Caco-2 (cell line): Measurements from ENCODE around the gene FANCC. TPM values are rescaled to one million over a fixed set of nuclear protein-coding genes. Genes with fewer than 3 reads are reported as not detected.

ENCODE experiments used
- BruUV-seq: library from RNA; stranded (reverse); fragments of 400-500 nt; replicated peaks from 2 replicates; lab custom pipeline; 2021; lab: Mats Ljungman, UMichigan
- CTCF ChIA-PET: fragments of 300-600 bp; sonication (Branson Sonifier 250); formaldehyde crosslinking; loops from one replicate; lab custom pipeline; 2022; ENCODE audit warnings: antibody characterized with exemption; lab: Charles Lee
- POLR2A ChIA-PET: fragments of 300-600 bp; sonication (Branson Sonifier 250); formaldehyde crosslinking; loops from one replicate; lab custom pipeline; 2022; ENCODE audit warnings: antibody characterized with exemption; lab: Charles Lee
- DNase-seq, 2 experiments: peaks; one replicate each; pipeline versions ENCODE4 v3.0.0 to v3.0.0-alpha.2; 2020 to 2022
- H3K27me3 ChIP-seq: replicated peaks from 2 replicates; pipeline ENCODE4 v1.6.0; 2011; ENCODE audit warnings: low read length; ENCODE audit not compliant: control insufficient read depth, insufficient read depth
- H3K36me3 ChIP-seq: 2 replicates; pipeline ENCODE4 v1.5.1; 2011; ENCODE audit warnings: low read length; ENCODE audit not compliant: control insufficient read depth, insufficient read depth
- H3K4me1 ChIP-seq: fragments of 250-450 bp; sonication (Bioruptor Pico); 2 replicates; pipeline ENCODE4 v1.5.1; 2020; ENCODE audit warnings: mild to moderate bottlenecking
- H3K4me3 ChIP-seq: 2 replicates; pipeline ENCODE4 v1.5.1; 2011; ENCODE audit warnings: low read depth, mild to moderate bottlenecking, control low read depth, low read length
- H3K9me3 ChIP-seq: fragments of 250-450 bp; sonication (Bioruptor Pico); 2 replicates; pipeline ENCODE4 v1.5.1; 2020; ENCODE audit warnings: mild to moderate bottlenecking, moderate library complexity
- H3K27ac Mint-ChIP-seq: one replicate; pipeline ENCODE4 v1.8.0; 2022; ENCODE audit warnings: mixed read lengths; ENCODE audit not compliant: unreplicated experiment
- H3K27me3 Mint-ChIP-seq: one replicate; pipeline ENCODE4 v1.8.0; 2022; ENCODE audit warnings: mixed read lengths; ENCODE audit not compliant: insufficient read depth, unreplicated experiment
- H3K36me3 Mint-ChIP-seq: one replicate; pipeline ENCODE4 v1.8.0; 2022; ENCODE audit warnings: mild to moderate bottlenecking, mixed read lengths; ENCODE audit not compliant: insufficient read depth, unreplicated experiment
- H3K4me1 Mint-ChIP-seq: one replicate; pipeline ENCODE4 v1.8.0; 2022; ENCODE audit warnings: low read depth, mixed read lengths; ENCODE audit not compliant: unreplicated experiment
- H3K4me3 Mint-ChIP-seq: one replicate; pipeline ENCODE4 v1.8.0; 2022; ENCODE audit warnings: mild to moderate bottlenecking, moderate library complexity, mixed read lengths; ENCODE audit not compliant: unreplicated experiment
- H3K9me3 Mint-ChIP-seq: one replicate; pipeline ENCODE4 v1.8.0; 2022; ENCODE audit warnings: mixed read lengths; ENCODE audit not compliant: unreplicated experiment
- intact Hi-C: fragments of 100-400 bp; cut with micrococcal nuclease; formaldehyde crosslinking; loops from one replicate; pipeline ENCODE4 v1.10.0; 2022; ENCODE audit not compliant: unreplicated experiment
- total RNA-seq: library from RNA; stranded (reverse); gene quantifications from 2 replicates; pipeline ENCODE4 v1.2.3, GENCODE V29; 2022
- TF ChIP-seq, protein P1 (sequence below), 2 experiments: fragments of 200-600 bp in 1 of 2; IDR thresholded peaks; 1 replicate in 1 of 2; 2 replicates in 1 of 2; pipeline versions ENCODE4 v1.5.1 to v1.8.0; 2011 to 2022; ENCODE audit warnings: antibody characterized with exemption in 1 of 2, control low read depth in 1 of 2, inconsistent platforms in 1 of 2, low read depth in 1 of 2, low read length in 1 of 2, mild to moderate bottlenecking in 1 of 2, moderate library complexity in 1 of 2; ENCODE audit not compliant: insufficient read depth in 1 of 2, severe bottlenecking in 1 of 2, unreplicated experiment in 1 of 2

The FANCC gene
- total RNA-seq, 1 experiment from 2014 or later: 29.2 TPM

DNA sequence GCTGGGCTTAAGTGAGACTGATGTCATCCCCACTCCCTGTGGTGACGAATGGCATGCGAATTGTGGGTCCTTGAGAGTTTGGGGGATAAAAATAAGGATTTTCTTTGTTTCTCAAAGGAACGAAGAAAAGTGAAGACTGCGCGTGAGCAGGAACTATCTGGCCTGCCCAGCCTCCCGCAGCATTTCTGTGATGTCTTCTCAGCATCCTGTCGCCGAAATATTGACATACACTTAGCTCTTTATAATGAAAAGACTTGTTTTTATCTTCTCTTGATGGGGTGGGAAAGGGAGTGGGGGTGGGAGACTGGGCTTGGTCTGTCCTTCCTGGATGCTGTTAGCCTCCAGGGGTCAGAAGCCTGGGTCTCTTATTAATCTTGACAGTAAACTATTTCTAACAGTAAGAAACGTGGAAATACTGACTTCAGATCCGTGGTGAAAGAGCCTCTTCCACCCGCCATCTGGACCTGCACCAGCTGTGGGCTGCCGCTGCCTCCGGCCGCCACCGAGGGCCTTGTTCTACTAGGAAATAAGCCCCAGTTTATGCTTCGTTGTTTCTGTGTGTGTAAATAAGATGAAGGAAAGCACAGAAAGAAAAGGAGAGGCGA, 239.6 kb downstream of the FANCC start:
- H3K36me3 ChIP-seq: peaks cover 8% of the 10 kb centered on the region
- H3K27me3 ChIP-seq: no peaks in the 10 kb centered on the region
- Mint-ChIP-seq H3K27ac (peak overlapping the region; percentile 53), H3K36me3 (peaks cover 89% of the 10 kb centered on the region), H3K4me1 (peaks cover 43% of the 10 kb centered on the region), H3K4me3 (no peak overlapping the region), H3K9me3 (no peaks in the 10 kb centered on the region), H3K27me3 (no peaks in the 10 kb centered on the region)
- H3K9me3 ChIP-seq: no peaks in the 10 kb centered on the region
- ChIA-PET POLR2A (no interaction called here), CTCF (interaction anchor here (0.6 kb wide), 1 partner anchor 174 kb away, joined by 3 read pairs; no protein-coding TSS in a partner anchor)
- intact Hi-C loops: loop anchor here (2.0 to 10.0 kb wide), 4 partner anchors 21 to 293 kb away; no protein-coding TSS in a partner anchor
- peaks cover 39% of the 10 kb centered on the region for H3K4me1 ChIP-seq
- BruUV-seq: no TSS peak
- H3K4me3 ChIP-seq: no peak overlapping the region
- DNase-seq: no peak
- TF ChIP-seq, protein P1, sequence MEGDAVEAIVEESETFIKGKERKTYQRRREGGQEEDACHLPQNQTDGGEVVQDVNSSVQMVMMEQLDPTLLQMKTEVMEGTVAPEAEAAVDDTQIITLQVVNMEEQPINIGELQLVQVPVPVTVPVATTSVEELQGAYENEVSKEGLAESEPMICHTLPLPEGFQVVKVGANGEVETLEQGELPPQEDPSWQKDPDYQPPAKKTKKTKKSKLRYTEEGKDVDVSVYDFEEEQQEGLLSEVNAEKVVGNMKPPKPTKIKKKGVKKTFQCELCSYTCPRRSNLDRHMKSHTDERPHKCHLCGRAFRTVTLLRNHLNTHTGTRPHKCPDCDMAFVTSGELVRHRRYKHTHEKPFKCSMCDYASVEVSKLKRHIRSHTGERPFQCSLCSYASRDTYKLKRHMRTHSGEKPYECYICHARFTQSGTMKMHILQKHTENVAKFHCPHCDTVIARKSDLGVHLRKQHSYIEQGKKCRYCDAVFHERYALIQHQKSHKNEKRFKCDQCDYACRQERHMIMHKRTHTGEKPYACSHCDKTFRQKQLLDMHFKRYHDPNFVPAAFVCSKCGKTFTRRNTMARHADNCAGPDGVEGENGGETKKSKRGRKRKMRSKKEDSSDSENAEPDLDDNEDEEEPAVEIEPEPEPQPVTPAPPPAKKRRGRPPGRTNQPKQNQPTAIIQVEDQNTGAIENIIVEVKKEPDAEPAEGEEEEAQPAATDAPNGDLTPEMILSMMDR (IDR thresholded peaks at IDR 0.05; ENCODE audit: insufficient read depth in 1 of 2, low read depth in 1 of 2, low read length in 1 of 2, severe bottlenecking in 1 of 2, unreplicated experiment in 1 of 2): no peak

DNA sequence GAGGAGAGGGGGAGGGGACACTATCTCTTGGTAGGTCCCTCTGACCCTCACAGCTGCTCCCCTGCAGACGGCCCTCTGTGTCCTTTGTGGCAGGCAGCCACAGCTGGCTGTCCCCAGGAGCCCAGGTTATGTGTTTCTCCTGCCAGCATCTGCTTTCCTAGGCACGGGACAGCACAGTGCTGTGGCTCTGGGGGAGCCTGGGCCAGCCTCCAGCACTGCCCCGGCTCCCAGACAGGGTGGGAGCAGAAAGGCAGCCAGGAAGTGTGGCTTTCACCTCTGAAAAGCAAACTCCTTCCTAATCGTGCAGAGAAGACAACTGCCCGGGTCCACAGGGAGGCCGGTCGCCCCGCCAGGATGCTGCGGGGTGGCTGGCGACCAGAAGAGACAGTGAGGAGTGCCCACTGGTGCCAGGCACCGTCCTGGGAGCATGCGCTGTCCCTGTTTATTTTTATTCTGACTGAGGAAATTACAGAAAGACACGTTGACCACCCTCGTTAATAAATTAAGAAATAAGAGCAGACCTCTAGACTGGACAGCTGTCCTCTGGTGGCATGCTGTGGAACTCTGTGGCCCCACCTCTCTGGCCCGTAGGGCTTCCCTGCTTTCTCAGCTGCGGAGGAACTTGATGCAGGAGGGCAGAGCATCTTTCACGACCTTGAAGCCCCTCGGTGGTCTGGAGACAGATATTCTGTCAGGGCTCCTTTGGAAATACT, 240.3 kb downstream of the FANCC start:
- Mint-ChIP-seq H3K9me3 (no peaks in the 10 kb centered on the region), H3K4me3 (no peak overlapping the region), H3K27ac (peak overlapping the region; percentile 72), H3K27me3 (no peaks in the 10 kb centered on the region), H3K4me1 (peaks cover 43% of the 10 kb centered on the region), H3K36me3 (peaks cover 88% of the 10 kb centered on the region)
- TF ChIP-seq, protein P1 (IDR thresholded peaks at IDR 0.05; ENCODE audit: insufficient read depth in 1 of 2, low read depth in 1 of 2, low read length in 1 of 2, severe bottlenecking in 1 of 2, unreplicated experiment in 1 of 2): no peak
- H3K27me3 ChIP-seq: no peaks in the 10 kb centered on the region
- no TSS peak for BruUV-seq
- H3K9me3 ChIP-seq: no peaks in the 10 kb centered on the region
- H3K4me3 ChIP-seq: no peak overlapping the region
- H3K36me3 ChIP-seq: peaks cover 5% of the 10 kb centered on the region
- peaks cover 39% of the 10 kb centered on the region for H3K4me1 ChIP-seq
- ChIA-PET POLR2A (no interaction called here), CTCF (interaction anchor here (0.6 kb wide), 1 partner anchor 174 kb away, joined by 3 read pairs; no protein-coding TSS in a partner anchor)
- intact Hi-C loops: loop anchor here (10.0 kb wide), 1 partner anchor 292 kb away; no protein-coding TSS in a partner anchor
- no peak for DNase-seq

DNA sequence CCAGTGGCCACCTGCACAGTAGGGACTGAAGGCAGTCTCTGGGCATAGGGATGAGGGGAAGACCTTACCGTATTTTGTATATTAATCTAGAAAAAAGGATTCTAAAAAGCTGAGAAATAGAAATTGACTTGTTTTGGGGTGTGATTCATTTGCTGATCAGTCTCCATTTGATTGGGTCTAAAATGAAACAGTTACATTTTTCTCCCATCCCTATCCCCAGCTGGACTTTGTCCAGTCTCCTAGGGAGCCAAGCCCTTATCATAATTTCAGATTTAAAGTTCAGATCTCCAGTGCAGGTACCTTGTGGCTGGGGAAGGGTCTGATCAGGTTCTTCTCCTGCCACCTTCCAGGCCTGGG, 240.8 kb downstream of the FANCC start:
- peaks cover 43% of the 10 kb centered on the region for H3K4me1 Mint-ChIP-seq
- no TSS peak for BruUV-seq

More for the DNA sequence above, 240.8 kb downstream of the FANCC start:
- Mint-ChIP-seq H3K9me3 (no peaks in the 10 kb centered on the region), H3K36me3 (peaks cover 88% of the 10 kb centered on the region), H3K27me3 (no peaks in the 10 kb centered on the region), H3K4me3 (no peak overlapping the region), H3K27ac (peak overlapping the region; percentile 72)
- H3K4me1 ChIP-seq: peaks cover 39% of the 10 kb centered on the region
- peaks cover 3% of the 10 kb centered on the region for H3K36me3 ChIP-seq
- no peaks in the 10 kb centered on the region for H3K9me3 ChIP-seq
- CTCF ChIA-PET: no interaction called here
- POLR2A ChIA-PET: no interaction called here
- intact Hi-C loops: loop anchor here (10.0 kb wide), 1 partner anchor 292 kb away; no protein-coding TSS in a partner anchor
- H3K27me3 ChIP-seq: no peaks in the 10 kb centered on the region
- H3K4me3 ChIP-seq: no peak overlapping the region
- no peak for DNase-seq
- TF ChIP-seq, protein P1 (IDR thresholded peaks at IDR 0.05; ENCODE audit: insufficient read depth in 1 of 2, low read depth in 1 of 2, low read length in 1 of 2, severe bottlenecking in 1 of 2, unreplicated experiment in 1 of 2): no peak
